ENCODE measurements around the gene KYNU. TPM values are rescaled to one million over a fixed set of nuclear protein-coding genes. Genes with fewer than 3 reads are reported as not detected.

The KYNU gene
- total RNA-seq, 2 donors from 2014 or later: 0.34 to 1.1 TPM

DNA sequence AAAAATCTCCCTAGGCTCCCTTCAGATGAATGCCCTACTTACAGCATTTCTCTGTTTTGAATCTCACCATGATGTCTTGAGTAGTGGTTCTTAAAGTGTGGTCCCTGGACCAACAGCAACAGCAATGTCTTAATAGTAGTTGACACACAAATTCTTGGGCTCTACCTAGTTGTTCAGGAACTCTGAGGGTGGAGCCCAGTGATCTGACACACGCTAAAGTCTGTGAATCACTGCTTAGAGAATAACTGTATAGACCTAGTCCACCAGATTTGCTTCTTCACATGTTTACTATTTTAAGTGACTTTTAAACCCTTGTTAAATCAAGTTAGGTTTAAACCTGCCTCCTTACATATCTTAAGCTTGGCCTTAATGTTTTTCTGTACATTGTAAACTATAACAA lies 204.2 kb downstream of the KYNU start:
- Histone ChIP-seq H3K9me3 (no peaks in the 10 kb centered on the region), H3K4me1 (replicated peaks) (no peaks in the 10 kb centered on the region), H3K36me3 (no peaks in the 10 kb centered on the region), H3K4me3 (no peak overlapping the region), H3K27me3 (replicated peaks; ENCODE audit: insufficient read depth) (no peaks in the 10 kb centered on the region), H3K27ac (no peak overlapping the region)
- no peak for DNase-seq (ENCODE audit: low spot score)
- no peak for TF ChIP-seq POLR2AphosphoS5 (IDR thresholded peaks at IDR 0.05)
- no peak for TF ChIP-seq POLR2A (IDR thresholded peaks at IDR 0.05)
- TF ChIP-seq, protein P1, sequence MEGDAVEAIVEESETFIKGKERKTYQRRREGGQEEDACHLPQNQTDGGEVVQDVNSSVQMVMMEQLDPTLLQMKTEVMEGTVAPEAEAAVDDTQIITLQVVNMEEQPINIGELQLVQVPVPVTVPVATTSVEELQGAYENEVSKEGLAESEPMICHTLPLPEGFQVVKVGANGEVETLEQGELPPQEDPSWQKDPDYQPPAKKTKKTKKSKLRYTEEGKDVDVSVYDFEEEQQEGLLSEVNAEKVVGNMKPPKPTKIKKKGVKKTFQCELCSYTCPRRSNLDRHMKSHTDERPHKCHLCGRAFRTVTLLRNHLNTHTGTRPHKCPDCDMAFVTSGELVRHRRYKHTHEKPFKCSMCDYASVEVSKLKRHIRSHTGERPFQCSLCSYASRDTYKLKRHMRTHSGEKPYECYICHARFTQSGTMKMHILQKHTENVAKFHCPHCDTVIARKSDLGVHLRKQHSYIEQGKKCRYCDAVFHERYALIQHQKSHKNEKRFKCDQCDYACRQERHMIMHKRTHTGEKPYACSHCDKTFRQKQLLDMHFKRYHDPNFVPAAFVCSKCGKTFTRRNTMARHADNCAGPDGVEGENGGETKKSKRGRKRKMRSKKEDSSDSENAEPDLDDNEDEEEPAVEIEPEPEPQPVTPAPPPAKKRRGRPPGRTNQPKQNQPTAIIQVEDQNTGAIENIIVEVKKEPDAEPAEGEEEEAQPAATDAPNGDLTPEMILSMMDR (IDR thresholded peaks at IDR 0.05): no peak
- intact Hi-C loops (cut with DNase I): no loop called here
- WGBS: 79% methylated on average over 1 of the region's 1 CpG

DNA sequence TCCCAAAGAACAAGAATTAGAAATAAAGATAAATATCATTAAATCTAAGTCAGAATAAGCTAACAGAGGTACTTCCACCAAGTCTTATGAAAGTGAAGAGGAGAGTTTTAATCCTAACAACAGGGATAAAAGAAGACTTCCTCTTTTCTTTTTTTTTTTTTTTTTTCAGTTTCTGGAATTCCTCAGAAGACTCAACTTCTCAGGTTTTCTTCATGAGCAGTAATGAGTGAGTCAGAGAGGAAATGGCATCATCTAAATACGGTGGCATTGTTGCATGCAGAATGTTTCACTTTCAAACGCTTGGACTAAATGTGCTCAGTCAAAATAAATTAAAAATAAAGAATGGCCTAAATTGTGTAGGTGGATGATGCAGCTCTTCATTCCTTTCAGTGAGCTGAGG lies 206.2 kb downstream of the KYNU start:
- WGBS: 74% methylated on average over 2 of the region's 2 CpGs
- no peaks in the 10 kb centered on the region for H3K36me3 ChIP-seq

DNA sequence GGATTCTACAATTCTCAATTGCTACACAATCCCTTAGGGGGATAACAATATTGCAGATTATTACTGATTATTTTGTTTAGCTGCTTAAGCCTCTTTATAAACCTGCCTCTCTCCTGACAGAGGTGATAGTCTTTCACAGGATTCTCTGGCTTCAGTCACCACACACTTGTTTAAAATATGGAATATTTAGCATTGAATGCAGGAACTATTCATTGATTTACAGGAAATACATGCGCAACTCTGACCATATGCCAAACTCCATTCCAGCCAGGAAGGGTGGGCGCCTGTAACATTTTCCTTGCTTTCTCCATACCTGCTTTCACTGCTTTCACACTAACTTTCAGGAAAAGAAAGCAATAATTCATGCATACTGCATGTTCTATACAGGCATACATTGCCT lies 207.0 kb downstream of the KYNU start:
- intact Hi-C loops (cut with DNase I): no loop called here
- TF ChIP-seq, protein P1 (IDR thresholded peaks at IDR 0.05): no peak
- TF ChIP-seq POLR2A (IDR thresholded peaks at IDR 0.05) (no peak), POLR2AphosphoS5 (IDR thresholded peaks at IDR 0.05) (no peak)
- Histone ChIP-seq H3K36me3 (no peaks in the 10 kb centered on the region), H3K4me1 (replicated peaks) (no peaks in the 10 kb centered on the region), H3K4me3 (no peak overlapping the region), H3K27me3 (replicated peaks; ENCODE audit: insufficient read depth) (no peaks in the 10 kb centered on the region), H3K27ac (no peak overlapping the region), H3K9me3 (no peaks in the 10 kb centered on the region)
- 99% methylated on average over 2 of the region's 2 CpGs for WGBS
- DNase-seq (ENCODE audit: low spot score): no peak

More for the DNA sequence above, 206.2 kb downstream of the KYNU start:
- intact Hi-C loops (cut with DNase I): no loop called here
- Histone ChIP-seq H3K27ac (no peak overlapping the region), H3K4me1 (replicated peaks) (no peaks in the 10 kb centered on the region), H3K27me3 (replicated peaks; ENCODE audit: insufficient read depth) (no peaks in the 10 kb centered on the region), H3K9me3 (no peaks in the 10 kb centered on the region), H3K4me3 (no peak overlapping the region)
- DNase-seq (ENCODE audit: low spot score): no peak
- TF ChIP-seq, protein P1 (IDR thresholded peaks at IDR 0.05): no peak
- TF ChIP-seq POLR2A (IDR thresholded peaks at IDR 0.05): no peak
- no peak for TF ChIP-seq POLR2AphosphoS5 (IDR thresholded peaks at IDR 0.05)

DNA sequence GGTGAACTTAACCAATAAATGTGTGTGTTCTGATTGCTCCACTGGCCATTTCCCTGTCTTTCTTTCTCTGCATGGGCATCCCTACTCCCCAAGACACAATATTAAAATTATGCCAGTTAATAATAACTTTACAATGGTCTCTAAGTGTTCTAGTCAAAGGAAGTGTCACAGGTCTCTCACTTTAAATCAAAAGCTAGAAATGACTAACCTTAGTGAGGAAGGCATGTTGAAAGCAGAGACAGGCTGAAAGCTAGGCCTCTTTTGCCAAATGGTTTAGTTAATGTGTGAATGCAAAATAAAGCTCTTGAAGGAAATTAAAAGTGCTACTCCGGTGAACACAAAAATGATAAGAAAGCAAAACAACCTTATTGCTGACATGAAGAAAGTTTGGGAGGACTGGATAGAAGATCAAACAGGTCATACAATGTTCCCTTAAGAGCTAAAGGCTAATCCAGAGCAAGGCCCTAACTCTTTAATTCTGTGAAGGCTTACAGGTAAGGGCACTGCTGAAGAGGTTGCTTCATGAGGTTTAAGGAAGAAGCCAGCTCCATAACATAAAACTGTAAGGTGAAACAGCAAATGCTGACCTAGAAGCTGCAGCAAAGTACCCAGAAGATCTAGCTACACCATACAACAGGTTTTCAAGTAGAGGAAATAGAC lies 207.8 kb downstream of the KYNU start:
- 88% methylated on average over 1 of the region's 1 CpG for WGBS
- H3K36me3 ChIP-seq: no peaks in the 10 kb centered on the region
- no peaks in the 10 kb centered on the region for H3K9me3 ChIP-seq
- no peaks in the 10 kb centered on the region for H3K4me1 ChIP-seq (replicated peaks)
- TF ChIP-seq POLR2AphosphoS5 (IDR thresholded peaks at IDR 0.05) (no peak), POLR2A (IDR thresholded peaks at IDR 0.05) (no peak)
- TF ChIP-seq, protein P1 (IDR thresholded peaks at IDR 0.05): no peak
- DNase-seq (ENCODE audit: low spot score): no peak
- H3K27me3 ChIP-seq (replicated peaks; ENCODE audit: insufficient read depth): no peaks in the 10 kb centered on the region
- no peak overlapping the region for H3K27ac ChIP-seq
- intact Hi-C loops (cut with DNase I): no loop called here
- no peak overlapping the region for H3K4me3 ChIP-seq

DNA sequence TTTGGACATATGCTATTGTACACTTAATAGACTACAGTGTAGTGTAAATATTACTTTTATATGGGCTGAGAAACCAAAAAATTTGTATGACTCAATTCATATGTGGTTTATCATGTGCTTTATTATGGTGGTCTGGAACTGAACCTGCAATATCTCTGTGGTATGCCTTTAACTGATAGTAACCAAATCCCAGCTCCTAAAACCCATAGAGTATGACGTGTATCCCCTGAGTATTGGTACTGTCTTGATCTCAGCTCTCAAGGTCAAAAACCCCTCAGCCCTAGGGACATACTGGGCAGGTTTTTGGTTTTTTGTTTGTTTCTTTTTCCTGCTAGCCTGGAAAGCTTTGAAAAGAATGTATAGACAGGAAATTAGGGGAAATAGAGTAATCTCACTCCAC lies 209.6 kb downstream of the KYNU start:
- no peaks in the 10 kb centered on the region for H3K4me1 ChIP-seq (replicated peaks)
- no peak for DNase-seq (ENCODE audit: low spot score)
- TF ChIP-seq POLR2A (IDR thresholded peaks at IDR 0.05) (no peak), POLR2AphosphoS5 (IDR thresholded peaks at IDR 0.05) (no peak)
- TF ChIP-seq, protein P1 (IDR thresholded peaks at IDR 0.05): no peak
- no peaks in the 10 kb centered on the region for H3K36me3 ChIP-seq
- H3K27me3 ChIP-seq (replicated peaks; ENCODE audit: insufficient read depth): no peaks in the 10 kb centered on the region
- no peaks in the 10 kb centered on the region for H3K9me3 ChIP-seq
- WGBS: 58% methylated on average over 1 of the region's 1 CpG
- no peak overlapping the region for H3K27ac ChIP-seq
- intact Hi-C loops (cut with DNase I): no loop called here
- no peak overlapping the region for H3K4me3 ChIP-seq
